SW 1271 (cell line): Measurements from ENCODE around the gene ACTR1B.
"Not testable (repeated sequence)": the region's sequence is repeated elsewhere in the genome, so short reads cannot be mapped to it uniquely, and the experiment has no call there.

Source experiments
- DNase-seq, 2 experiments: peaks; one replicate each; lab custom pipeline; 2025; lab: John Stamatoyannopoulos, UW

Gene ACTR1B

DNA sequence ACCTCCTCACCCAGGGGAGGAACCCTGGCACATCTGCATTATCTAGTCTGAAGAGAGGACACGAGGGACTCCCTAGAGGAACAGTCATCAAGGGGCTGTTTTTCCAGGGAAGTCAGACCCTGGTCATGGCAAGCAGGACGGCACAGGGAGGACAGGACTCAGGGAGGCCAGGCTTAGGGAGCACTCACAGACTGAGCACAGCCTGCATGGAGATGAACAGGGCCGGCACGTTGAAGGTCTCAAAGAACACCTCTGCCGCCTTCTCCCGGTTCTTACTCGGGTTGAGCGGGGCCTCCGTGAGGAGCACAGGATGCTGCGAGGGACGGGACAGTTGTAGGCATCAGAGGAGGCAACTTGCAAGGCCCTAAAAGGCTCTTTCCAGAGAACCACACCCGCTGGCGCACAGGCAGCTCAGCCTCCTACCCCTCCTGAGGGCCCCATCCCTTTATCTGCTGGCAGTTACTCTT, 5.1 kb downstream of the ACTR1B start:
- DNase-seq: no peak

DNA sequence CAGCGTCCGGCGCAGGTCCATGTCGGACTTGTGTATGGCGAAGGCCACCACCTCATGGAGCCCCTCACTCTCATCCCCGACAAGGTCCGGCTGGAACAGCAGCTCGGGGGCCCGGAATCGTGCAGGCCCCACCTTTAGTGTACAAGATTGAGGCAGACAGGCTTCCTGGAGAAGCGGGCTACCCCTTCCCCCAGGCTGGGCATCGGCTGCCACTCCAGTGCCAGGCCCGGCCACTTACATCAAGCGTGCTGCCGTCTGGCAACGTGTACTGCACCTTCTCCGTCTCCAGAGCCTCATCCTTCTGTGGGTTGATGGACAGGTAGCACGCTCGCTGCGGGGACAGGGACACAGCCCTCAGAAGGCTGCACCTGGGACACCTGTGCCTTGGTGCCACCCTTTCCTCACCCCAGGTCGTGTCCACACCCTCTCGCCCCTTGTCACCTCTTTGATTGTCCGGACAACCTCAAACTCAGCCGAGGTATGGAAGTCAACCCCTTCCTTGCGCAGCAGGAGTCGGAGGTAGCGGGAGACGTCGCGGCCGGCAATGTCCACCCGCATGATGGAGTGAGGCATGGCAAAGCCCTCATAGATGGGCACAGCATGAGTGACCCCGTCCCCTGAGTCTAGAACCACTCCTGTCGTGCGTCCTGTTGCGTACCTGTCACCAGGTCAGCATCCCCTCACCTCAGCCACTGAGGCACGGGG, 5.7 kb downstream of the ACTR1B start:
- DNase-seq: no peak

DNA sequence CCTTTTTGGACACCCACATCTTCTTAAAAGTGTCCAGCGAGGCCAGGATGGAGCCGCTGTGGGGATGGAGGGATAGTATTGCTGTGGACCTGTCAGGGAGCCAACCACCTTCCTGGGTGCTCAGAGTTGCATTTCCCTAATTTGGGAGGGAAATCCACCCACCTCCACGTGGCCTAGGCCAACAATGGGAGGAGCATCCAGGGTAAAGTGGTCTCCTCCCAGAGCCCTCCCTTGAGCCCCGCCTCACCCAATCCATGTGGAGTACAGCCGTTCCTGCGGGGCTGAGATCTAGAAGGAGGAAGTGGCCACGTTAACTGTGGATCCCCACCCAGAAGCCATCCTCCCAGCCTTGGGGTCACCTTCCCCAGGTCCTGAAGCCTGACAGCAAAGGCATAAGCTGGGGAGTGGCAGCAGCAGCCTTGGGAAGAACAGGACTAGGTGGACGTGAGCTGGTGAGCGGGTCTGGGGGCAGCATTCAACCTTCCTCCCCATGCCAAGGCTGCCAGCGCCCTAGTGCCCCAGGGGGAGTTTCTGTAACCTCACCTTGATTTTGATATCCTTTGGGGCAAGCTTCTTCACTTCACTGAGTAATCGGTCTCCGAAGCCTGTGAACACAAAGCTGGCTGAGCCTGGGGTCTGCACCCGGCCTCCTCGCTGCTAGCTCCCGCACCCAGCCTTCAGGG, 6.8 kb downstream of the ACTR1B start:
- DNase-seq: no peak

DNA sequence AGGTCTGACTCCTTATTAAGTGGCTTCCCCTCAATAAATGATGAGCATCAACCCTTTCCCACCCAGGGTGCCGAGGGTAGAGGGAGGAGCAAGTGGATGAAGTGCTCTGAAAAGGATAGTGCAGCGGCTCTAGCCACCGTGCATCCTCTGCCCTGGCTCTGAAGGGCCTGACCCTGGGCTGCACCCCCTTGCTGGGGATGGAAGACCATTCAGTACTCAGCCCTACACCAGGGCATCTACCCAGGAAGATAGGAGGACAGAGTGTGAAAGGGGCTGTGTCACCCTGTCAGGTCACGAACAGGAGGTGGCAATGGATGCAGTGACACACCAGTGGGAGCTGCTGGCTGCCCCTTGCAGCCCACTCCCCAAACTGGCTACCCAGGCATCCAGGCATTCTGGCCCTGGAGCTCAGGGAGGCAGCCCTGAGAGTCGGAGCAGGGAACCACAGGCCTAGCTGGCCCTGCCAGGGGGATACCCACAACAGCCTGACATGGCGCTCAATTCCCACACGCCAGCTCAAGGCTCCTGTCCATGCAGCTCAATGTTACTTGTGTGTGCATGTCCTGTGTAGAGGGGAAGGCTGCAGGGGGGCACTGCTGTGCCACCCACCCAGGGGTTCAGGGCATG, 7.6 kb downstream of the ACTR1B start:
- no peak for DNase-seq

DNA sequence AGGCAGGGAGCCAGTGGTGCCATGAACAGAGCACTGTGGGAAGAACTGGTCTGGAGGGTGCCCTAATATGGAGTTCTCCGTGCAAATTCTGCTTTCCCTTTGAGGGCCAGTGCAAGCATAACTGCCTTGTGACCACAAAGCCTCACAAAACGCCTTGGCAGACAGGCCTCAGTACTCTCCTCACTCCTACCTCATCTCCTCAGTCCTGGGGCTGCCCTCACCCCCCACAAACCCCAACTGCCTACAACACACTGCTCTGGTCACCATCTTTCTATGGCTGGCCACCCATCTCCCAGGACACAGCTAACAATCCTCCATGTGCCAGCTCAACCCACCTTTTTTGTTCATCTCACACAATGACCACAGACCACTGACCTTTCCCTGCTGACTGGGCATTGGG, 9.1 kb downstream of the ACTR1B start:
- no peak for DNase-seq

DNA sequence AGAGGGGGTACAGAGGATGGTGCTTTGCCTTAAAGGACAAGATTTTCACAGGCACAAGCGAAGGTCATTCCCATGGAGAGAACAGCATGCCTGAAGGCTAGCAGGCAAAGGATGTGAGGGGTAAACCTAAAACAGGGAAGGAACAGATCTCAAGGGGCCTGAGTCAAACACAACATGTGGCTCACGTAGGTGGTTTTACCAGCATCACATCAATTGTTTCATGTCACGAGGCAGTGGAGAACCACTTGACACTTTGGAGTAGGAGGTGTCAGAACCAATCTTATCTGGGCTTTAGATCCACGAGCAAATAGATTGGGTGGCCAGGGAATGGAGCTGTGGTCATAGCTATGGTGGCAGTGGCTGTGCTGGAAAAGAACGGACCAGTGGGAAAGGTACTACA, 9.5 kb downstream of the ACTR1B start:
- no peak for DNase-seq

DNA sequence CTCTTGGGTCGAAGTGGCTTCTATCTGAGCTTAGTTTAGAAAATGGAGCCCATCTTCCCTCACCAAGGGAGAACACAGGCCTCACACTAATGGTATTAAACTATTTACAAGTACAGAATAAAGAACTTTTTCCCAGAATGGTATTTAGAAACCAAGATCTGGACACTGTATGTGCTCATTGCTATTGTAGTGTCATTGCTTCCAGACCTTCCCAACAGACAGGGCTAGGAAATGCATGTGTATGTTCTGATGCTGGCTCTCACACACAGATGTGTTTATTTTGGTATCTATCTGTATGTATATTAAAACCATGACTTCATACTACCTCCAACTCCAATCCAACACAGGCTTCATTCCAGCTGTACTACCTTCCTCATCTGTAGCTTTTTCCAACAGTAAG, 10.0 kb downstream of the ACTR1B start:
- DNase-seq: no peak

DNA sequence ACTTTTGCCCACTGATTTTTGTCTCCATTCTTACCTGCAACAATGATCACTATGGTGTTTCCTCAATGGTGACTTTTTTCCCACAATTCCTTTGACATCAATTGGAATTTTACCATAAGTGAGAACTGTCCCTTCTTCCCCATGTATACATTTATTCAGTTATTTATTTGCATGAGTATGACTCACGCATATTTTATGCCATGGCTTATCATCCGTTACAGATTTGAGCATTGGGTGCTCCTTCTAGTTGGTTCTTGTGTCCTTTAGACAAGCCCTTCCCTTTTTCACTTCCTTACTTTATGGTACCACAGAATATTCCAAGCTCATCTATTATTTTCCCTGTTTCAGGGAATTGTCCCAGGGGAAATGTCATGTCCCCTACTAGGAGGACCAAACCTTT, 10.4 kb downstream of the ACTR1B start:
- no peak for DNase-seq

DNA sequence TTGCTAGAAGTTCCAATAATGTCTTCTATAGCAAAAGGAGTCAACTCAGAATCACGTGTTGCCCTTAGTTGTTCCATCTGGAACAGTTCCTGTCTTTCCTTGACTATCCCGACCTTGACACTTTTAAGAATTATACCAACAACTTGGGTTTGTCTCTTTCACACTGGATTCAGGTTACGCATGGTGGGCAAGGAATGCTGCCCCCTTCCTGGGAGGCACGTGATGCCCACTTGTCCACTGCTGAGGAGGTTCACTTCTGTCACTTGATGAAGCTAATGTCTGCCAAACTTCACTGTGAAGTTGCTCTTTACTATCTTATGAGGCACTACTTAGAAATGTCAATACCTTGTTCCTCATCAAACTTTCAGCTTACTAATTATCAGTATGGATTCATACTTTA, 12.7 kb downstream of the ACTR1B start:
- no peak for DNase-seq

DNA sequence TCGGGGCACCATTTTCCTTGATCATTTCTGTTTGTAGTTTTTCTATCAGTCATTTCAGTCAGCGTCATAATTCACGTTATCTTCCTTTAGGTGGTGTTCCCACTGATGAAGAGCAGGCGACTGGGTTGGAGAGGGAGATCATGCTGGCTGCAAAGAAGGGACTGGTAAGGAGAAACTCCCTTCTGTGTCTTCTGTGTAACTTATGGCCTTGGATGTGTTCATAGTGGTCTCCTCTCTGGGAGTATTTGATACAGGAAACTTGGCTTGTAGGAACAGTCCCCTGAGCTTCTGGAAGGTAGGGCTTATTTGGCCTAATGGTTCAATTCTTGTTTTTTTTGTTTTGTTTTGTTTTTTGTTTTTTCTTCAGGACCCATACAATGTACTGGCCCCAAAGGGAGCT, 16.9 kb downstream of the ACTR1B start:
- DNase-seq: no peak

DNA sequence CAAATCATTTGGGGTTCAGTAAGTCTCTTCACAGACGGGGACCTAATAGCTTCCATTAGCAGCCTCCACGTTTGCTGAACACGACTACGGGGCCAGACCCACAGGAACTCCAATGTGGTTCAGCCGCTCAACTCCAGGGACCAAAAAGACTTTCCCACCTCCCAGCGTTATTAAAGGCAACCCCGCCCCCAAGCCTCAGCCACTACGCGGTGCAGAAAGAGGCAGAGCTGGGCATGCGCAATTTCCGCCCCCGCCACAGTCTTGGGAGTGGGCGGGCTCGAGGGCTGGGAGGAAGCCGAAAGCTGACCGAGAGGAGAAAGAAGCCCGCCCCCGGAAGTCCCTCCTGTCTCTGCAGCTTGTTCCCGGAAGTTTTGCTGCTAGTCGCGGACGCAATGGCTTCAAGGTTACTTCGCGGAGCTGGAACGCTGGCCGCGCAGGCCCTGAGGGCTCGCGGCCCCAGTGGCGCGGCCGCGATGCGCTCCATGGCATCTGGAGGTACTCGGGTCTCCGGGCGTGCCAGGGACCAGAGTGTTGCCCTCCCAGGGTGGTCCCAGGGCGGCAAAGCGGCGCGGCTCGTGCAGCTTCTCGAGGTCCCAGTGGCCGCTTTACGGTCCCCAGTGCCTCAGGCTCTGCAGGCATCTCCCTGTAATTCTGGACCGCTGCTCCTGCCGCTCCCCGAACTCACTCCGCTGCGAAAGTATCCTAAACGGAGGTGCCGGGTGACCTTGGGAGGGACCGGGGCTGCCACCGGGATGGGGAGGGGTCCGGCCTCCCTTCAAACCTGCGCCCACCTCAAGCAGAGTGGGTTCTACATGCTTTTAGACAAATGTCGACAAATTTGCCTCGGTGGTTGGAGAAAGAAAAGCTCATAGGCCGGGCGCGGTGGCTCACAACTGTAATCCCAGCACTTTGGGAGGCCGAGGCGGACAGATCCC, 17.9 kb downstream of the ACTR1B start, which contains the start of gene COX5B:
Gene COX5B (plus strand): TSS at position 368 of the 935 bp plus-strand sequence. CDS start 25 bp downstream, at position 393.
- peak; percentile 98 to 99 for DNase-seq

DNA sequence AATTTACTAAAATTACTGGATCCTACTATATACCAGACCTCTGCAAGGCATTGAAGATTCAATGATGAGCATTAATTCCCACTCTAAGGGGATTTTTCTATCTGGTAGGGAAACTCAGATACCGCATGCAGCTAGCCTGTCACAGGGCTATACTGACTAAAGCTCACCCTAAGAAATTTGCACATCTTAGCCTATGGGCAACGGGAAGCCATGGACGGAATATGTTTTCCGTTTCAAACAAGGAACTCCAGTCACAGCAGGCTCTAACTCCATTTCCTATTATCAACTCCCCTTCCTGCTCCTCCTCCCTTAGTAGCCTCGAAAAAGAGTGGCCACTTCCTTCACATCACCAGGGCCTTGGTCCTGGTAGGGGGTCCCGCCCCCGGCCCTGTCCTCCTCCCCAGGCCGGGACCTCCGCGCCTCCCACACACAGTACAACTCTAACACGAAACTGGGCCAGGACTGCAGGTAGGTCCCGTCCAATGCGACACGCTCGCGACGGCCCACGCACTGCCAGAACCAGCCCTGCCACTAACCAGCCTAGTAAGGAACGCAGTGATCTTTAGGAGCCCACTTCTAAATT, 18.6 kb downstream of the ACTR1B start:
- no peak for DNase-seq

DNA sequence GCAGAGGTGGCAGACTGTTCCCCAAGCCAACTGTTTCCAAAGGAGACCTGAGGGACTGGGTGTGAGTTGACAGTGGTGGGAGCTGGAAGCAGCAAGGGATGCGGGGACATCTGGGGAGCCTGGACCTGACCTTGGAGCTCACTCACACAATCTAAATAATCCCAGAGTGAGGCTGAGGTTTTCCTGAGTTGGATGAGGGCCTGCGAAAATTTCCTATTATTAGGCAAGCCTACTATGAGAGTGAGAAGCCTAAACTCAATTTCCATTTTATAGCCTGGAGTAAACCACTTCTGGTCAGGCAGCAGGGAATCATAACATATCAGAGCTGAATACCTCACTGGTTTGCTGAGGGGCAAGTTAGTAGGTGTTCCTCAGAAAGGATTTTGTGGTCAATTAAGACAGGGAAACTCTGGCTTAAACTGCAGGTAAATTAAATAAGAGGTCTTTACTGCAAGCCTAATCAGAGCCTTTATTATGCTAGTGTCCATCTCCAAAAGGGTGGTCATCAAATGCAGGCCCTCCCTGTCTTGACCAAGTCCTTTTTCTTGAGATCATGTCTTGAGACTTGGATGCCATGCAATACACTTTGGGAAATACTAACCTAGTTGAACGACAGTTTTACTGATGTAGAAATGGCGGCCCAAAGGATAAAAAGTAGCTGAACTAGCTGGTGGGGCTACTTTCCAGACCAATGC, 19.7 kb downstream of the ACTR1B start:
- DNase-seq: no peak

DNA sequence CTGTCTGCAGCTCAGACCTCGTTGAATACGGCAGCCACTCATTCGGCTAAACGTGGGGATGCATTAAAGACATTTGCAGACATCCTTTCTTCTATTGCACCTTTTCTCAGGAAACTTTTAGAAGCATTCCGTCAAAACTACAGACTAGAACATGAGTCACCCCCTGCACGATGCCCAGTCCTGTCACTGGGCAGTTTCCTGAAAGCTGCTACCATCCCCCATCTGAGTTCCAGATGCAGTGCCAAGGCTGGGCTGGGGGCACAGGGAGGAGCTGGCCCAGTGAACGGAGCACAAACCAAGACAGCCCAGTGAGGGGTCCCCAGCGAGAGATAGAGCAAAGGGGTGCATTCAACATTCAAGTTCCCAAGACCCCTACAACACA, 37.8 kb downstream of the ACTR1B start:
- DNase-seq: not testable (repeated sequence)

DNA sequence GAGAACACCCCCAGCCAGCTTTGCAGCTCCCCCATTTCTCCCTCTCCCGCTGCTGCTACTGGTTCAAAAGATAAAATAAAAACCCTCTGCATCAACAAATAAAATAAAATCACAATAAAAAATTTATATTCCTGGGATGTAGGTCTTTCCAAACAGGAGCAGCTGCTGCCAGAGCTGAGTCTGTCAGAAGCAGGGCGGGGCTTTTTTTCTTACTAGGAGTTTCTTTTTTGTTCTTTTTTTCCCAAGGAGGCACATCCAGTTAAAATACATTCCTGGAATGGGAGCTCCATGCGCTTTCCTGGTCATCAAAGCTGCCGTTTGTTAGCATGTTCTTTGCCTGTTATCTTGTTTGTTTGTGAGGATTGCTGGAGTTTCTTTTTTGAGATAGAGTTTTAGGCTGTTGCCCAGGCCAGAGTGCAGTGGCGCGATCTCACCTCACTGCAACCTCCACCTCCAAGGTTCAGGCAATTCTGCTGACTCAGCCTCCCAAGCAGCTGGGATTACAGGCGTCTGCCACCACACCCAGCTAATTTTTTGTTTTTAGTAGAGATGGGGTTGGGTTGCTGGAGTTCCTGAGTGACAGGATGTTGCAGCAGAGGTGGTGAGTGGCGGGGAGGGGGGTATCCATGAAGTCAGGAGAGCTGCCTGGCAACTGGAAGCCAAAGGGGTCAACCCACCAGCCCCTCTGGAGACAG, 38.3 kb downstream of the ACTR1B start:
- not testable (repeated sequence) for DNase-seq

DNA sequence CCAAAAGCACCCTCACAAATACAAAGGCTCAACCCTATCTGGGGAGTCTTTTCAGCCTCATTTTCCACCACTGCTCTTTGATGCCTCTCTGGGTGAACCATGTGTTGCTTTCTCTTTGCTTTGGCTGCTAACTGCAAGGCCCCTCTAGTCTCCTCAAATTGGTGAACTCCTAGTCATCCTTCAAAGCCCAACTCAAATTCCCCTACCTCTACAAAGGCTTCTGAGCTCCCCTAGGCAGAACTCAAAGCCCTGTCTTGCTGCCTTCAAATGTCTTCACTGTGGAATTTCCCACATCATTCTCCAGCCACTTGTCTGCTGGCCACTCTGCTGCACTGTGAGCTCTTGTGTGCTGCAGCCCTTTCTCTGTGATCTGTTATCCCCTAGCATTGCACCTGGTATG, 40.9 kb downstream of the ACTR1B start:
- DNase-seq: not testable (repeated sequence)

DNA sequence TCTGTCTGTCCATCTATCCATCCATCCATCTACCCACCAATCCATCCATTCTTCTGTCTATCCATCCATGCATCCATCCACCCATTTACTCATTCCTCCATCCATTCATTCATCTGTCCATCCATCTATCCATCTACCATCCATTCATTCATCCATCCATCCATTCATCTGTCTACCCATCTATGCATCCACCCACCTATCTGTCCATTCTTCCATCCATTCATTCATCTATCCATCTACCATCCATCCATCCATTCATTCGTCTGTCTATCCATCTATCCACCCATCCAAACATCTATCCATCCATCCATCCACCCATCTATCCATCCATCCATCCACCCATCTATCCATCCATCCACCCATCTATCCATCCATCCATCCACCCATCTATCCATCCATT, 43.4 kb downstream of the ACTR1B start:
- not testable (repeated sequence) for DNase-seq

DNA sequence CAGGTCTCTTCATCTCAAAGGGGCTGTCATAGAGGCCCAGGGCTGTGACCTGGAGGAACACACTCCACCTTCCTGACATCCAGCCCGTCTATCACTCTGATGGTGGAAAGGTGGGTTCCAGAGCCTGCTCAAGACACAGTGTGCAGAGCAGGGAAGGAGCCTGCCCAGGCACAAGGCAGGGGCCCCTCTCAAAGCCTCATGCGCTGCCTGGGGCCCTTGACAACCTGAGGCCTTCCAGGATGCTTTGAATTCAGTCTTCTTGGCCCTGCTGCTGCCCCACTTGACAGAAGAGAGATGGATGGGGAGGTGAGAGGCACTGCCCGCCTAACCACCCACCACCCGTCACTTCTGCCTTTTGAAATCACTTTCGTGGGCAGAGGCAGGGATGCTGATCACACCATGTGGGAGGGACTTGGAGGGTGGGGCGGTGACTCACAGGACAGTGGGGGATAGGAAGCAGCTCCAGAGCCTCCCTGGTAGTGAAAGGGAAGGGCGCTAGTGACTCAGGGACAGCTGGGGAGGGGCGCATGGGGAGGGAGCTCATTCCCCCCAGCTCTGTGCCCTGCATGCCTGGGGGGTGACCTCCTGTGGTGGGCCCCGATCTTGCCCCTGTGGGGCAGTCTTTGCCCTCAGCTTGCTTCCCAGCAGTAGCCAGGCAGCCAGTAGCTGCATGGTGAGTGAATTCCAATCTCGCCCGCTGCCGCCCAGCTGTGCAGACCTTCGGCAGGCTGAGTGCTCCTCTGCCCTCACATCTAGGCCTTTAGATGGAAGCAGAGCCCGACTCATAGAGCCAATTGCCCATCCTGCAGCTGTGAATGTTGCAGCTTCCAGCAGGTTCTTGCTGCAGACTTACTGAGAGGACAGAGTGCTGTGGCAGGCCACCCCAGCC, 44.7 kb downstream of the ACTR1B start:
- DNase-seq: not testable (repeated sequence)

DNA sequence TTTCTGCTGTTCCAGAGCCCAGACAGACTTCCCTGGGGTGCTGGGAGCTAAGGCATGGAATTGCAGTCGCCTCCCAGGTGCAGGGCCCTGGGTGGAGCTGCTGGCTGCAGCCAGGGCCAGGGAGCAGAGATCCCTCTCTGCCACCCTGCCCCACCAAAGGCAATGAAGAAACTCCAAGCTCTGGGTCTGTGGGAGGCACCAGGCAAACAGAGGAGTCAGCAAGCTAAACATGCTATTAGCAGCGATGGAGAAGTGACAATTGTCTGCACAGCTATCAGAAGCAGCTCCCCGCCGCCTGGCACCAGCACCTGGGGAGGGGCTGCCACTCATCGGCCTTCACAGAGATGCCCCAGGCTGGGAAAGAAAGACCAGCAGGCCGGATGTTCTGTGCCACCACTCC, 45.9 kb downstream of the ACTR1B start:
- no peak for DNase-seq
